Activated CD4-positive, alpha-beta memory T cell treated with anti-CD3 and anti-CD28 coated beads, Interleukin-2, amount 10 ng/mL, durations not matched to agents 7 days and 5 days (primary cell): Measurements from ENCODE around the gene P2RX1. TPM values are rescaled to one million over a fixed set of nuclear protein-coding genes. Genes with fewer than 3 reads are reported as not detected.

Source experiments
- CTCF ChIA-PET: fragments of 350-600 bp; sonication (Branson Sonifier 250); formaldehyde crosslinking; loops from one replicate; lab custom pipeline; 2021; ENCODE audit warnings: antibody characterized with exemption, inconsistent platforms; lab: Charles Lee
- POLR2A ChIA-PET: fragments of 350-600 bp; sonication (Branson Sonifier 250); formaldehyde crosslinking; loops from one replicate; lab custom pipeline; 2021; ENCODE audit warnings: antibody characterized with exemption; lab: Charles Lee
- DNase-seq: peaks from one replicate; pipeline ENCODE4 v3.0.0-alpha.2; 2020
- H3K27ac Mint-ChIP-seq: one replicate; pipeline ENCODE4 v1.8.0; 2021; ENCODE audit warnings: mild to moderate bottlenecking, mixed read lengths
- H3K27me3 Mint-ChIP-seq: one replicate; pipeline ENCODE4 v1.8.0; 2021; ENCODE audit warnings: mixed read lengths
- H3K36me3 Mint-ChIP-seq: one replicate; pipeline ENCODE4 v1.8.0; 2021; ENCODE audit warnings: low read depth, mixed read lengths
- H3K4me1 Mint-ChIP-seq: one replicate; pipeline ENCODE4 v1.8.0; 2021; ENCODE audit warnings: mixed read lengths
- H3K4me3 Mint-ChIP-seq: one replicate; pipeline ENCODE4 v1.8.0; 2021; ENCODE audit warnings: mild to moderate bottlenecking, mixed read lengths
- H3K9me3 Mint-ChIP-seq: one replicate; pipeline ENCODE4 v1.8.0; 2021; ENCODE audit warnings: mixed read lengths
- total RNA-seq, 2 experiments: library from RNA; stranded (reverse); gene quantifications; one replicate each; pipeline ENCODE4 v1.2.3, GENCODE V29; 2021

The P2RX1 gene
- total RNA-seq, 2 experiments from 2014 or later, result 0.45 to 0.65 TPM

DNA sequence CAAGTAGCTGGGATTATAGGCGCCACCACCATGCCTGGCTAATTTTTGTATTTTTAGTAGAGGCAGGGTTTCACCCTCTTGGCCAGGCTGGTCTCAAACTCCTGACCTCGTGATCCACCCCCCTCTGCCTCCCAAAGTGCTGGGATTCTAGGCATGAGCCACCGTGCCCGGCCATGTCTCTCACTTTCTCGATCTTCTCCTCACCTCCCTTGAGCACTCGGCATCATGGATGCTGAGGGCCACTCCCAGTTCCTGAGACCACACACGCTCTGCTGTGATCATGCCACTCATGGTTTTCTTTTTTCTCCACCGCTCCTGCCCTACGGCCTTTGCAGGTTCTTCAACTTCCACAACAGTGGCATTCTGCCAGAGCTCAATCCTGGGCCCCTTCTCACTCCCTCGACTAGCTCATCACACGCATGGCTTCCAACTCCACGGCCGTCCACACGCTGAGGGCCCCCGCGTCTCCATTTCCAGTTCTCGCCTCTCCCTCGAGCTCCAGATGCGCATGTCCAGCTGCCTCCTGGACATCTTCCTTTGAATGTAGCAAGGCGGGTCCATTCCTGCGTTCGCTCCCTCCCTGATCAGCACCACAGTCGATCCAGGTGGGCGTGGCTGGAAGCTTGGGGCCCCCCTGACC, 64.7 kb downstream of the P2RX1 start:
- Mint-ChIP-seq H3K36me3 (no peaks in the 10 kb centered on the region), H3K4me1 (peaks cover 6% of the 10 kb centered on the region), H3K9me3 (no peaks in the 10 kb centered on the region), H3K27me3 (peaks cover 19% of the 10 kb centered on the region), H3K27ac (no peak overlapping the region), H3K4me3 (no peak overlapping the region)
- ChIA-PET POLR2A (interaction anchor here (1.0 kb wide), 1 partner anchor 129 kb away, joined by 3 read pairs; no protein-coding TSS in a partner anchor), CTCF (interaction anchor here (1.1 to 1.3 kb wide), 2 partner anchors 12 to 62 kb away, joined by 3 to 4 read pairs; no protein-coding TSS in a partner anchor)
- DNase-seq, result no peak

DNA sequence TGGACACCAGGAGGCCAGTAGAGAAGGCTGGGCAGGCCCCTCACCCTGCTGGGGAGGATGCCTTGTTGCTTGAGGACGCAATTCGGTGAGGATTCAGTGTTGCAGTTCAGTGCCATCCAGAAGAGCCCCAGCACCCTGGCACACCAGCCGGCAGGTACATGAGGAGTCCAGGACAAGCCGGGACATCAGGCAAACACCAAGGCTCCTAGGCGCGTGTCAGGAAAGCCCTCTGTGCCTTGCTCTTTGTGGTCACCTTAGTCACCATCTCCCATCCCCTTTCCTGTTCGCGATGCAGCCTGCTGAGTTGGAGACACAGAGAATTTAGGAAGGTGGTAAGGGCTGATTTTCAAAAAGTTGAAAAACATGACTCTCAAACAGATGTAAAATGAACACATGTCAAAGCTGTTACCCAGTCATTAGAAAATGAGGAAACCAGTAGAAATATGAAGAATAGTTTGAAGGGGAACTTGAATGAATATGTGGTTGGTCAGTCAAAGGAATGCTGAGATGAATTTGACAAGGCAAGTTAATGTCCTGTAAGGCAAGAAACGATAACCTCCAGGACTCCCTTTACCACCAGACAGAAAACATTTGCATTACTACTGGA, 67.9 kb downstream of the P2RX1 start:
- H3K27ac Mint-ChIP-seq, result no peak overlapping the region
- H3K27me3 Mint-ChIP-seq, result peaks cover 19% of the 10 kb centered on the region
- H3K4me3 Mint-ChIP-seq, result no peak overlapping the region
- H3K36me3 Mint-ChIP-seq, result peaks cover 16% of the 10 kb centered on the region
- CTCF ChIA-PET, result interaction anchor here (7.0 kb wide), 1 partner anchor 112 kb away, joined by 139 read pairs; no protein-coding TSS in a partner anchor
- H3K4me1 Mint-ChIP-seq, result peaks cover 27% of the 10 kb centered on the region
- DNase-seq, result no peak
- POLR2A ChIA-PET, result no interaction called here
- no peaks in the 10 kb centered on the region for H3K9me3 Mint-ChIP-seq

DNA sequence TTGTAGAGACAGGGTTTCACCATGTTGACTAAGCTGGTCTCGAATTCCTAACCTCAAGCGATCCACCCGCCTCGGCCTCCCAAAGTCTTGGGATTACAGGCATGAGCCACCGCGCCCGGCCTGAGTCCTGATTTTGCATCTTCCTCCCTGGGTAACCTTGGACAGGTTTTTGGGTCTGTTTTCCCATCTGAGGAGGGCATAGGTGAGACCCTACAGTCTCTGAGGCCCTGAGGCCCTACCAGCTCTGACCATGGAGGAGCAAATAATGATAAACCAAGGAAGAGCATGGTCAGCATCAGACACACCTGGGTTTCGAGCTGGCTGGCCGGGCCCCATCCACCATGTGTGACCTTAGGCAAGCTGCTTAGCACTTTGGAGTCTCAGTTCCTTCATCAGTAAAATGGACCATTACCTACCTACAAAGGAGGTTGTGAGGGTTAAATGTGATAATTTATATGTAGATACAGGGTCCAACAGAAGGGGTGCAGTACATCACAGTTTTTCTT, 69.0 kb downstream of the P2RX1 start:
- H3K4me3 Mint-ChIP-seq, result no peak overlapping the region

More for the DNA sequence above, 69.0 kb downstream of the P2RX1 start:
- no peak for DNase-seq
- peaks cover 25% of the 10 kb centered on the region for H3K4me1 Mint-ChIP-seq
- H3K9me3 Mint-ChIP-seq, result no peaks in the 10 kb centered on the region
- no peak overlapping the region for H3K27ac Mint-ChIP-seq
- ChIA-PET POLR2A (interaction anchor here (1.0 to 1.2 kb wide), 2 partner anchors 46 to 296 kb away, joined by 4 to 6 read pairs; partner anchors contain the start of gene CAMKK1), CTCF (interaction anchor here (0.6 to 7.0 kb wide), 16 partner anchors 14 to 841 kb away, joined by 3 to 139 read pairs (median 6); partner anchors contain the start of gene HASPIN)
- peaks cover 16% of the 10 kb centered on the region for H3K27me3 Mint-ChIP-seq
- H3K36me3 Mint-ChIP-seq, result peaks cover 25% of the 10 kb centered on the region

Other genes with a start within 250 kb of the P2RX1 start
- gene TAX1BP3, start 247.9 kb downstream of the P2RX1 start, total RNA-seq, result 10 to 100 TPM; 23.2 to 25.0 TPM
- gene EMC6, start 247.7 kb downstream of the P2RX1 start, total RNA-seq, result 10 to 100 TPM; 40.4 to 41.6 TPM
- 10 to 100 TPM; 30.8 to 31.1 TPM for gene P2RX5, start 220.3 kb downstream of the P2RX1 start, total RNA-seq
- 10 to 100 TPM; 23.8 to 25.2 TPM for gene HASPIN, start 192.6 kb downstream of the P2RX1 start, total RNA-seq
- 10 to 100 TPM; 20.0 to 22.0 TPM for gene ITGAE, start 115.3 kb downstream of the P2RX1 start, total RNA-seq
- 10 to 100 TPM; 42.8 to 43.9 TPM for gene NCBP3, start 70.2 kb downstream of the P2RX1 start, total RNA-seq
- 1 to 10 TPM; 1.4 to 1.8 TPM for gene CAMKK1, start 23.4 kb downstream of the P2RX1 start, total RNA-seq
- gene ATP2A3, start 48.0 kb upstream of the P2RX1 start, total RNA-seq, result 100 to 1,000 TPM; 290 to 291 TPM
- gene ZZEF1, start 226.6 kb upstream of the P2RX1 start, total RNA-seq, result 10 to 100 TPM; 52.1 to 54.9 TPM
- gene CYB5D2, start 226.7 kb upstream of the P2RX1 start, total RNA-seq, result 1 to 10 TPM; 7.9 to 8.6 TPM